DMS114 treated with DMSO at 0.1 percent for 48 hours (cell line): ENCODE results near the gene DCLK1.
"Not testable (repeated sequence)": the region's sequence is repeated elsewhere in the genome, so short reads cannot be mapped to it uniquely, and the experiment has no call there.

Source experiments
- DNase-seq: peaks from one replicate; lab custom pipeline; 2025; ENCODE audit not compliant: unreplicated experiment; lab: John Stamatoyannopoulos, UW

Gene DCLK1

GRCh38 chr13:36132376-36132775 is 1.2 kb upstream of the DCLK1 start:
- DNase-seq = no peak

GRCh38 chr13:36131931-36132297 is 732 bp upstream of the DCLK1 start:
- DNase-seq = no peak

GRCh38 chr13:36130552-36131221 is 495 bp downstream of the DCLK1 start:
- no peak for DNase-seq

GRCh38 chr13:36130193-36130551 is 1.0 kb downstream of the DCLK1 start:
- no peak for DNase-seq

GRCh38 chr13:36129539-36129938 is 1.6 kb downstream of the DCLK1 start:
- no peak for DNase-seq

GRCh38 chr13:36126491-36126890 is 4.7 kb downstream of the DCLK1 start:
- DNase-seq = no peak

GRCh38 chr13:36125841-36126240 is 5.3 kb downstream of the DCLK1 start:
- DNase-seq = no peak

GRCh38 chr13:36124236-36124822 is 6.9 kb downstream of the DCLK1 start:
- no peak for DNase-seq

- no peak for DNase-seq
Observed at GRCh38 chr13:36115306-36115705, 15.9 kb downstream of the DCLK1 start.

GRCh38 chr13:36114233-36114632 is 16.9 kb downstream of the DCLK1 start:
- DNase-seq = no peak

GRCh38 chr13:36108954-36109353 is 22.2 kb downstream of the DCLK1 start:
- DNase-seq = no peak

- DNase-seq = no peak
Observed at GRCh38 chr13:36108342-36108741, 22.8 kb downstream of the DCLK1 start.

- no peak for DNase-seq
Observed at GRCh38 chr13:36107521-36107920, 23.7 kb downstream of the DCLK1 start.

- no peak for DNase-seq
Observed at GRCh38 chr13:36105726-36106125, 25.5 kb downstream of the DCLK1 start.

- no peak for DNase-seq
Observed at GRCh38 chr13:36102721-36103120, 28.5 kb downstream of the DCLK1 start.

GRCh38 chr13:36101907-36102306 is 29.3 kb downstream of the DCLK1 start:
- not testable (repeated sequence) for DNase-seq

- DNase-seq = no peak
Observed at GRCh38 chr13:36101157-36101556, 30.0 kb downstream of the DCLK1 start.

GRCh38 chr13:36098080-36098479 is 33.1 kb downstream of the DCLK1 start:
- DNase-seq = no peak

GRCh38 chr13:36096461-36097416 is 34.4 kb downstream of the DCLK1 start:
- no peak for DNase-seq

GRCh38 chr13:36094478-36094877 is 36.7 kb downstream of the DCLK1 start:
- DNase-seq = no peak

GRCh38 chr13:36090592-36090991 is 40.6 kb downstream of the DCLK1 start:
- DNase-seq = no peak

GRCh38 chr13:36089130-36089647 is 42.0 kb downstream of the DCLK1 start:
- DNase-seq = no peak
